Germinal center (tissue), 1 donor: Measurements from ENCODE around the gene GVQW3.

Experiments
- DNase-seq: peaks from one replicate; pipeline ENCODE4 v3.0.0; 2012; ENCODE audit warnings: mixed read lengths, low spot score

Gene GVQW3

DNA sequence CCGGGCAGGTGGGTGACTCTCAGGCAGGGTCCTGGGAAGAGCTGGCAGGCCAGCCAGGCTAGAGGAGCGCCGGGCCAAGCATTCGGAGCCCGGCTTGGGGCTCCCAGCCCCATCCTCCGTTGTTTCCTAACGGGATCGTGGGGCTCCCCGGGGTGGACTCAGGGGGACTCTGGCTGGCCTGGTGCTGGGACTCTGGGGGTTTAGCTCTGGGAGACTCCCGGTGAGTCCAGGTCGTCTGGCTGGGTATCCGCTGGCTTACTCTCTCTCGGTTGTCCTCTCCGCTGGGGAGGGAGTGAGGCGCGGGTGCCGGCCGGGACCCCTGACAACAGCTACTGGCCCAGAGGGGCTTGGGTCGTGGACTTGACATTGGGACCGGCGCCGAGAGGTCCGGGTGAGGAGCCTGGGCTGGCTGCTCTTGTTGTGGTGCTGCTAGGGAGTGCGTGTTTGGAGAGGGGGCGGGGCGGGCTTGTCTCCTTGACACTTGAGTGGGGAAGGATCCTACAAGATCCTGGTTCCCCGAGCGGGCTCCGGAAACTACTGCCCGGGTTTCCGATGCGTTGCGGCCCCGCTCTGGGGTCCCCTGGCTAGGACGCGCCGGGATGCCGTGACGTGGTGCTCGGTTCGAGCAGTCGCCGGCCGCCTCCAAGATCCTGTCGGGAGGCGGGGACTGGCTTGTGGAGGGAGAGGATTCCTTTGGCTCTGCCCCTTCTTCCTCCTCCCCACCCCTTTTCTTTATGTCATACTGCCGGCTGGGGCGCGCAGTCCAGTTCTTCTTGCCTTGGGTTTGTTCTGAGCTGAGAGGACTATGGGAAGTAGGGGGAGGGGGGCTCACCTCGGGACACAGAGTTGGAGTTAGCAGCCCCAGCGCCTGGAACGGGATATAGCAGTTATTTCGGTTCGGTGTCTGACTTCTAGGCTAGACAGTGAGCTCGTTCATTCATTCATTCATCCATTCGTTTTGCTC, 64.3 kb downstream of the GVQW3 start:
- DNase-seq: peak; percentile 60

DNA sequence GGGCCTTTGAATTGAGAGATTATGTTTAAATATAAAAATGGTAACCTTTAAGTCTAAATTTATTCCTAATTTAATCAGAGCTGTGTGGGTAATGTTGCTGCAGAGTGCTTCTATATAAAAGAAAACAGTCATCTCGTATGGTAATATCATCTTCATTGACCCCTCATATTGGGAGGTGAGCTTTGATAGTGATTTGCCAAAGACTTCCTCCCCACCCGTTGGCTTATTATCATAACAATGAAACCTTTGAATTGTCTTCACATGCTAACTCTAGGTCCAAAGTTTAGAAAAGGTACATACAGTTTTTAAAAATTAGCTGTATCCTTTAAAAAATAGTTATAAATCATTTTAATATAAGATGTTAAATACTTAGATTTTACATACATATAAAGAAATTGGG, 67.4 kb downstream of the GVQW3 start:
- no peak for DNase-seq

DNA sequence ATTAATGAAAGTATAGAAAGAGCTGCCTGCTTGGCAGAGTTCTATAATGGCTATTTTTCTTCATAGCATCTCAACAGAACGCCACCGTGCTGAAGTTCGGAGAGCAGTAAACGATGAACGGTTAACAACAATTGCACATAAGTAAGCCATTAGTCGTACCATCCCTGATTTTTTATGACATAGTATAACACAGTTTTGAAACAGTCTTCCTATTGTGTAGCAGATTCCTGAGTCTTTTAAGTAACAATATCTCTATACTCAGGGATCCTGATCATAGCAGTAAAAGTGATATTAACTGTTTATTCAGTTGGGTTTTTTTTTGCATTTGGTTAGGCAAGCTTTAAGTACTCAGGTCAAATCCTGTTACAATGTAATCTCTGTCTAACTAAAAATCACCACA, 72.1 kb downstream of the GVQW3 start:
- no peak for DNase-seq

DNA sequence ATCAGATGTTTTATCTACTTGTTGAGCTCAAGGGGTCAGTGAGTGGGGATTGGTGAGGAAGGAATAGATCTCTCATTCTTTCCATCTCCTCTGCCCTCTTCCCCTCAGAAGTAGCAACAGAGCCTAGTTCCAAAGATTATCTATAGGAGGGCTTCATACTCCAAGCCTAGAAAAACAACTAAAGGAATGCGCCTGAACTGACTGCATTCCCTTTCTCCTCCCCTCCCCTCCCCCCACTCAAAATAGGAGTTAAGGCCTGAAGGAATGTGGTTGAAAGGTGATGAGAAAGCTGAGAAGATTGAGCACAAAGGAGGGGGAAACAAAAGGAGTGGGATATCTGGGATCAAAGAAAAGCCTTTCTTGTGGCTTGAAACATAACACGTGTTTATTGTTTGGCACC, 74.2 kb downstream of the GVQW3 start:
- no peak for DNase-seq

DNA sequence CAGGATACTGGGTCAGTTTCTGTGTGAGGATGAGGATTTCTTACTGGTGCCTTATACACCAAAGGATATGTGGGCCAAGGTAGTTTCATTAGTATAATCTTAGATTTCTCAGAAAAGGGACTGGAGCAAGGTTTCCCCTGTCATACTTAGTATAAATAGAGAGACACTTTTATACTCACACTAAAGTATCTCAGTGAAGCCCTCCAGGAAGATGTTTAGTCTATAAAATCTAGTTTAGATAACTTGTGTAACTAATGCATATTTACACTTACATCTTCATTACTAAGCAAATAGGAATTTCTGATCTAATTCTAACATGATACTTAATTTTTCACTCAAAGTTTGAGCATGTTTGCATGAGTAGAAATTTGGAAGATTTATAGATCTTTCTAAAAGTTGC, 74.8 kb downstream of the GVQW3 start:
- no peak for DNase-seq

DNA sequence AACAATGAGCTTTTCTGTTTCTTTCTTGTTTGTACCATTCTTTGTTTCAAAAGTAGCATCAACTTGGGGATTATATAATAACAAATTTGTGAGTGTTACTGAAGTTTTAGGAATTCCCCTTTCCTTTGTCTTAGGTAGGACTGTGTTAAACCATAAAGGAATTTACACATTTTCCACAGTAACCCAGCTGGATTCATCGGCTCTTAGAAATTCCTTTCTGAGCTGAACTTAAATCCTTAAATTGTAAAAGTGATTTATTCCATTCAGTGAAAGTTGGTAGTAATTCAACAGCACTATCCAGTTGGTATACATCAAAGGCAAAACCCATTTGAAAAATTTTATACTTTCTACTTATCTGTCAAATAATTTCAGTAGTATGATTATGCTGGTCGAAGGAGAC, 75.4 kb downstream of the GVQW3 start:
- DNase-seq: no peak
